Measurements from ENCODE around the gene PDIA2. TPM values are rescaled to one million over a fixed set of nuclear protein-coding genes. Genes with fewer than 3 reads are reported as not detected.

Gene PDIA2
- total RNA-seq, 1 donor from 2014 or later = not detected

GRCh38 chr16:303760-304505, 21.0 kb downstream of the PDIA2 start:
- intact Hi-C loops (cut with micrococcal nuclease) = no loop called here
- ChIA-PET CTCF (no interaction called here), POLR2A (interaction anchor here (0.6 kb wide), 1 partner anchor 49 kb away, joined by 3 read pairs; the partner anchor contains the start of gene AXIN1)
- H3K36me3 Mint-ChIP-seq (ENCODE audit: low read depth) = peaks cover 52% of the 10 kb centered on the region
- ATAC-seq (ENCODE audit: low read depth) (no peak), DNase-seq (no peak)
- no peak overlapping the region for H3K27ac Mint-ChIP-seq
- no peaks in the 10 kb centered on the region for H3K9me3 Mint-ChIP-seq
- TF ChIP-seq CTCF (IDR thresholded peaks at IDR 0.05) = no peak
- H3K4me3 Mint-ChIP-seq = no peak overlapping the region
- H3K27me3 Mint-ChIP-seq = no peaks in the 10 kb centered on the region
- H3K4me1 Mint-ChIP-seq = no peaks in the 10 kb centered on the region

- POLR2A ChIA-PET = no interaction called here
- no peaks in the 10 kb centered on the region for H3K27me3 Mint-ChIP-seq
- DNase-seq (no peak), ATAC-seq (ENCODE audit: low read depth) (no peak)
- intact Hi-C loops (cut with micrococcal nuclease) = no loop called here
- peaks cover 5% of the 10 kb centered on the region for H3K4me1 Mint-ChIP-seq
- TF ChIP-seq CTCF (IDR thresholded peaks at IDR 0.05) = no peak
- H3K4me3 Mint-ChIP-seq = no peak overlapping the region
- CTCF ChIA-PET = no interaction called here
- peaks cover 59% of the 10 kb centered on the region for H3K36me3 Mint-ChIP-seq (ENCODE audit: low read depth)
- H3K9me3 Mint-ChIP-seq = no peaks in the 10 kb centered on the region
- H3K27ac Mint-ChIP-seq = no peak overlapping the region
Observed at GRCh38 chr16:305916-306626, 23.1 kb downstream of the PDIA2 start.

GRCh38 chr16:306911-307370, 24.0 kb downstream of the PDIA2 start:
- intact Hi-C loops (cut with micrococcal nuclease) = no loop called here
- POLR2A ChIA-PET = interaction anchor here (0.5 kb wide), 1 partner anchor 64 kb away, joined by 4 read pairs; no protein-coding TSS in a partner anchor
- CTCF ChIA-PET = no interaction called here

GRCh38 chr16:307691-308312, 24.8 kb downstream of the PDIA2 start:
- H3K27me3 Mint-ChIP-seq = no peaks in the 10 kb centered on the region
- H3K36me3 Mint-ChIP-seq (ENCODE audit: low read depth) = peaks cover 64% of the 10 kb centered on the region
- peaks cover 5% of the 10 kb centered on the region for H3K4me1 Mint-ChIP-seq
- no peaks in the 10 kb centered on the region for H3K9me3 Mint-ChIP-seq
- H3K27ac Mint-ChIP-seq = no peak overlapping the region
- POLR2A ChIA-PET = no interaction called here
- TF ChIP-seq CTCF (IDR thresholded peaks at IDR 0.05) = no peak
- no peak for ATAC-seq (ENCODE audit: low read depth)
- intact Hi-C loops (cut with micrococcal nuclease) = no loop called here
- DNase-seq = no peak
- CTCF ChIA-PET = no interaction called here
- no peak overlapping the region for H3K4me3 Mint-ChIP-seq

More at GRCh38 chr16:306911-307370, 24.0 kb downstream of the PDIA2 start:
- DNase-seq (no peak), ATAC-seq (ENCODE audit: low read depth) (no peak)
- no peak for TF ChIP-seq CTCF (IDR thresholded peaks at IDR 0.05)
- no peak overlapping the region for H3K27ac Mint-ChIP-seq
- H3K4me1 Mint-ChIP-seq = peaks cover 5% of the 10 kb centered on the region
- no peaks in the 10 kb centered on the region for H3K27me3 Mint-ChIP-seq
- H3K9me3 Mint-ChIP-seq = no peaks in the 10 kb centered on the region
- peaks cover 63% of the 10 kb centered on the region for H3K36me3 Mint-ChIP-seq (ENCODE audit: low read depth)
- no peak overlapping the region for H3K4me3 Mint-ChIP-seq

- H3K4me1 Mint-ChIP-seq = peaks cover 5% of the 10 kb centered on the region
- ChIA-PET POLR2A (interaction anchor here (1.0 kb wide), 1 partner anchor 43 kb away, joined by 10 read pairs; the partner anchor contains the start of gene AXIN1), CTCF (no interaction called here)
- no peaks in the 10 kb centered on the region for H3K9me3 Mint-ChIP-seq
- peaks cover 66% of the 10 kb centered on the region for H3K36me3 Mint-ChIP-seq (ENCODE audit: low read depth)
- H3K27ac Mint-ChIP-seq = no peak overlapping the region
- DNase-seq (no peak), ATAC-seq (ENCODE audit: low read depth) (no peak)
- TF ChIP-seq CTCF (IDR thresholded peaks at IDR 0.05) = no peak
- no peaks in the 10 kb centered on the region for H3K27me3 Mint-ChIP-seq
- intact Hi-C loops (cut with micrococcal nuclease) = no loop called here
- H3K4me3 Mint-ChIP-seq = no peak overlapping the region
Observed at GRCh38 chr16:309476-309875, 26.5 kb downstream of the PDIA2 start.

Data from activated B cell treated with CpG ODN at 0.5 μM for 24 hours (primary cell).